ES-I3 (cell line): ENCODE measurements around the gene TSPYL2.

ENCODE experiments used
- H3K36me3 ChIP-seq: 2 replicates; pipeline ENCODE4 v1.6.1; 2013; ENCODE audit warnings: mild to moderate bottlenecking, low read length, control low read depth, moderate library complexity; ENCODE audit not compliant: insufficient read depth
- H3K4me1 ChIP-seq: 2 replicates; pipeline ENCODE4 v1.6.1; 2013; ENCODE audit warnings: mild to moderate bottlenecking, control low read depth, low read length; ENCODE audit not compliant: insufficient read depth
- H3K9ac ChIP-seq: 2 replicates; pipeline ENCODE4 v1.6.1; 2013; ENCODE audit warnings: low read depth, mild to moderate bottlenecking, low read length, moderate library complexity
- H3K9me3 ChIP-seq: 2 replicates; pipeline ENCODE4 v1.6.1; 2013; ENCODE audit warnings: mild to moderate bottlenecking, low read length, moderate library complexity; ENCODE audit not compliant: control insufficient read depth, insufficient read depth

The TSPYL2 gene

DNA sequence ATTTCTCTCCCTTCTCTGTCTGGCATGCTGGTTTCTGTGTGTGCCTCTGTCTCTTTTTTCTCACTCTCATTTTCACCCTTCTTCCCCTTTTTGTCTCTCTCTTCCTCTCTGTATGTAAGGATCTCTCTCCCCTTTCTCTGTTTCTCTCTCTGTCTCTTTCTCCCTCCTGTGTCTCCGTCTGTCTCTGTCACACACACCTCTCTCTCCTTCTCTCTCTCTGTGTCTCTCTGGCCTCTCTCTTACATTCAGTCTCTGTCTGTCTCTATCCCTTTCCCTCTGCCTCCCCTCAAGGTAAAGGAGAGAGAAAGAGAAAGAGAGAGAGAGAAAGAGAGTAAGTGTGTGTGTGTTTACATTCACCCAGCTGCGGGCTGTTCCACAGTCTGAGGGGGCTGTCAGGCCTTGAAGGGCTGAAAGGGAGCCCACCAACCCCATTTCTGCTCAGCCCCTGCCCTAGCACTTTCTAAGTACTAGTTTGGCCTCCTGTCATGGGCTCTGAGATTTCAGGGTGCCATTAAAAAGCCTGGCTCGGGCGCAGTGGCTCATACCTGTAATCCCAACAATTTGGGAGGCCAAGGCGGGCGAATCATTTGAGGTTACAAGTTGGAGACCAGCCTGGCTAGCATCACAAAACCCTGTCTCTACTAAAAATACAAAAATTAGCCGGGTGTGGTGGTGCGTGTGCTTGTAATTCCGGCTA is 9.6 kb upstream of the TSPYL2 start:
- Histone ChIP-seq H3K9ac (no peak overlapping the region), H3K4me1 (peaks cover 7% of the 10 kb centered on the region; the same call in 1 of the 2 replicates)

DNA sequence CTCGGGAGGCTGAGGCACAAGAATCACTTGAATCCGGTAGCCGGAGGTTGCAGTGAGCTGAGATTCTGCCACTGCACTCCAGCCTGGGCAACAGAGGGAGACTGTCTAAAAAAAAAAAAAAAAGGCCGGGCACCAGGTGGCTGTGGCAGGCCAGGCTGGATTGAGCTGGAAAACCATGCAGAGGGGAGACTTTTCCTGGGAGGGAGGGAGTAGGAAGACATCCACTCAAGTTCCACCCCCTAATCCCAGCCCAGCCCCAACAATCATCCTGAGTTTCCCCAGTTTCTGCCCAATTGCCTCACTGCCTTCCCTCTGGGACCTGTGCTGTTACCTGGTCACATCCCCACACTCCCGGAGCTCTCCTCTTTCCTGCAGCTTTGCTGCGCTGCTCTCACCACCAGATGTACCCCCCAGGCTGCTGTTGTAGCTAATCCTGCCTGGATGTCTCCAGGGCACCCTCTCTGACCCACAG is 9.0 kb upstream of the TSPYL2 start:
- H3K9ac ChIP-seq: no peak overlapping the region
- H3K4me1 ChIP-seq: peaks cover 7% of the 10 kb centered on the region; the same call in 1 of the 2 replicates
- no peaks in the 10 kb centered on the region for H3K9me3 ChIP-seq
- no peaks in the 10 kb centered on the region for H3K36me3 ChIP-seq

More for the DNA sequence above, 9.6 kb upstream of the TSPYL2 start:
- no peaks in the 10 kb centered on the region for H3K9me3 ChIP-seq
- H3K36me3 ChIP-seq: no peaks in the 10 kb centered on the region

DNA sequence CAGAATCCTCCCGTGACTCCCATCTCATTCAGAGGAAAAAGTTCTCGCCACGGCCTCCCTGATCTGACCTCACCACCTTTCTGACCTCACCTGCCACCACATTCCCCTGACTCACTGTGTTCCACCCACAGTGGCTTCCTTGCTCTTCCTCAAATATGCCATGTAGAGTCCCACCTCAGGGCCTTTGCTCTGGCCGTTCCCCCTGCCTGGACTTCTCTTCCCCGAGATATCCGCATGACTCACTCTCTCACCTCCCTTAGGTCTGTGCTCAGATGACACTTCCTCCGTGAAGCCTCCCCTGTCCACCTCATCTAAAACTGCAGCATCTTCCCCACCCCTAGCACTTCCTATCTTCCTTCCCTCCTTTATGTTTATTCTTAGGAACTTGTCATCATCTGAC is 7.2 kb upstream of the TSPYL2 start:
- Histone ChIP-seq H3K9me3 (no peaks in the 10 kb centered on the region), H3K4me1 (peaks cover 7% of the 10 kb centered on the region; the same call in 1 of the 2 replicates), H3K9ac (no peak overlapping the region), H3K36me3 (no peaks in the 10 kb centered on the region)

DNA sequence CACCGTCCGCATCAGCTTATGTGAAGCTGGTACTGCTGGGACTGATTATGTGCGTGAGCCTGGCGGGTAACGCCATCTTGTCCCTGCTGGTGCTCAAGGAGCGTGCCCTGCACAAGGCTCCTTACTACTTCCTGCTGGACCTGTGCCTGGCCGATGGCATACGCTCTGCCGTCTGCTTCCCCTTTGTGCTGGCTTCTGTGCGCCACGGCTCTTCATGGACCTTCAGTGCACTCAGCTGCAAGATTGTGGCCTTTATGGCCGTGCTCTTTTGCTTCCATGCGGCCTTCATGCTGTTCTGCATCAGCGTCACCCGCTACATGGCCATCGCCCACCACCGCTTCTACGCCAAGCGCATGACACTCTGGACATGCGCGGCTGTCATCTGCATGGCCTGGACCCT is 5.5 kb upstream of the TSPYL2 start:
- H3K9me3 ChIP-seq: no peaks in the 10 kb centered on the region
- H3K4me1 ChIP-seq: peaks cover 13% of the 10 kb centered on the region; the same call in 1 of the 2 replicates
- H3K9ac ChIP-seq: no peak overlapping the region
- no peaks in the 10 kb centered on the region for H3K36me3 ChIP-seq

DNA sequence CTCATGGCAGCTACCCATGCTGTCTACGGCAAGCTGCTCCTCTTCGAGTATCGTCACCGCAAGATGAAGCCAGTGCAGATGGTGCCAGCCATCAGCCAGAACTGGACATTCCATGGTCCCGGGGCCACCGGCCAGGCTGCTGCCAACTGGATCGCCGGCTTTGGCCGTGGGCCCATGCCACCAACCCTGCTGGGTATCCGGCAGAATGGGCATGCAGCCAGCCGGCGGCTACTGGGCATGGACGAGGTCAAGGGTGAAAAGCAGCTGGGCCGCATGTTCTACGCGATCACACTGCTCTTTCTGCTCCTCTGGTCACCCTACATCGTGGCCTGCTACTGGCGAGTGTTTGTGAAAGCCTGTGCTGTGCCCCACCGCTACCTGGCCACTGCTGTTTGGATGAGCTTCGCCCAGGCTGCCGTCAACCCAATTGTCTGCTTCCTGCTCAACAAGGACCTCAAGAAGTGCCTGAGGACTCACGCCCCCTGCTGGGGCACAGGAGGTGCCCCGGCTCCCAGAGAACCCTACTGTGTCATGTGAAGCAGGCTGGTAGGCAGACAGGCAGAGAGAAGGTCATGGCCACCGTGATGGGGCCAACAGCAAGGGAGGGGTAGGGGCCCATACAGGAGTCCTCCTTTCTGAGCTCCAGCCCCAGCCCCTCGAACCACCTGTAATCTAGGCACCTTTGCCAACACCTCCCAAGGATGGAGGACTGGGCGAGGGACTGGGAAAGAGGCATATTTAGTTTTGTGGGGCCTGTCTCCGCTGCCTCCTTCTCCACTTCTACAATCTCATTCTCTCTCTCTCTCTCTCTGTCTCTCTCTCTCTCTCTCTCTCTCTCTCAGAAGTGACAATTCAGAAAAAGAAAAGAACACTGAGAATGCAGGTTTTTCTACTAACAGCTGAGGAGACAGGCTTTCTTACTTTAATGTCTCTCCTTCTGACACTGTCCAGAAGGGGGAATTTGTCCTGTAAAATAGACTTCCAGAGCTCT is 4.7 kb upstream of the TSPYL2 start:
- no peaks in the 10 kb centered on the region for H3K9me3 ChIP-seq
- no peaks in the 10 kb centered on the region for H3K36me3 ChIP-seq
- no peak overlapping the region for H3K9ac ChIP-seq
- H3K4me1 ChIP-seq: peaks cover 9% of the 10 kb centered on the region; the same call in 1 of the 2 replicates

DNA sequence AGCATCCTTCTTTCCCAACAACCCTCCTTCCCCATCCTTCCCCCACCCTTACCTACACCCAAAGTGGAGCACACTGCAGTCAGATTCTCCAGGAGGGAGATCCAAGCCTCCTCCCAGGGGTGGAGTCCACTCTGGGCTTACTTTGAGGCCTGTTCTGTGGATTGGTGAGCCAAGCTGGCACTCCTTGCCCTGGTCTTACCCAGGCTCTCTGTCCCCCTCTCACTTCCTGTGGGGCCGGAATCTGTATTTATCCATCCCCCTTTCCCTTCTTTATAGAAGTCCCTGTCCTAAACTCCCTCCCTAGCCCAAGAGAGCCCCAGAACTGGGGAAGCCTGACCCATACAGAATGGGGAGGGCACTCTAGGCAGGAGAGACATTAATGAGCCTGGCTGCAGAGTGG is 3.2 kb upstream of the TSPYL2 start:
- Histone ChIP-seq H3K4me1 (peaks cover 6% of the 10 kb centered on the region; the same call in 1 of the 2 replicates), H3K9me3 (no peaks in the 10 kb centered on the region), H3K9ac (no peak overlapping the region), H3K36me3 (no peaks in the 10 kb centered on the region)

DNA sequence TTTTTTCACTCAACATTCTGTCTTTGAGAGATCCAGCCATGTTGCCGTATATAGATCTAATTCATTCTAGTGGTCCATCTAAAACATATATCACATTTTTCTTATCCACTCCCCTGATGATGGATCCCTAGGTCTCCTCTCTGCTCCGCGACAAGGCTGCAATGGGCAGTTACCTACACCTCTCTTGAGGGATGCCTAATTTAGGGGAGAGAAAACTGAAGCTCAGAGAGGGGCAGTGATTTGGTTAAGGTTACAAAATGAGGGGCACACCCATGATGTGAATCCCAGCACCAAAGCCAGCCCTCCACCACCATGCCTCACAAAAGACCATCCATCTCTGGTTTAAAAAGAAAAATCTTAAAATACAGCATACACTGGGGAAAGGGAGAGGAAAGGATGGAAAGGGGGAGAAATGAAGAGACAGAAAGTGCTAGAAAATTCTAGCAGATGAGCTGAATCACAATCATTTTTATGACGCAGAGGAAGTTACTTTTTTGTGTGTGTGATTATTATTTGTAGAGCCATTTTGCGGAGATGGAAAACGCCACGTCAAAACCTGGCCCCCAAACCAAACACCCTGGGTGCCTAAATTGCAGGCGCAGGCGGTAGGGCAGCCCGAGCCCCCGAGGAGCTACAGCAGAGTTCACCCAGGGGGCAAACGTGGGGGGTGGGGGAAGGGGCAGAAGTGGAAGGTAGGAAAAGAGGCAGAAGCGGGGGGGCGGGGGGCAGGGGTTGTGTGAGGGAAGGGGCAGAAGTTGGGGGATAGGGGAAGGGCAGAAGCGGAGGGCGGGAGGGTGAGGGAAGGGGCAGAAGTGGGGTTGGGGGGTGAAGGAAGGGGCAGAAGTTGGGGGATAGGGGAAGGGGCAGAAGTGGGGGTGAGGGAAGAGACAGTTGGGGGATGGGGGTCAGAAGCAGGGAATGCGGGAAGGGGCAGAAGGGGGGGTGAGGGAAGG is 1.3 kb upstream of the TSPYL2 start:
- peaks cover 6% of the 10 kb centered on the region; the same call in 1 of the 2 replicates for H3K36me3 ChIP-seq
- H3K4me1 ChIP-seq: peaks cover 6% of the 10 kb centered on the region; the same call in 1 of the 2 replicates
- H3K9ac ChIP-seq: peak overlapping the region; percentile 39
- H3K9me3 ChIP-seq: no peaks in the 10 kb centered on the region

DNA sequence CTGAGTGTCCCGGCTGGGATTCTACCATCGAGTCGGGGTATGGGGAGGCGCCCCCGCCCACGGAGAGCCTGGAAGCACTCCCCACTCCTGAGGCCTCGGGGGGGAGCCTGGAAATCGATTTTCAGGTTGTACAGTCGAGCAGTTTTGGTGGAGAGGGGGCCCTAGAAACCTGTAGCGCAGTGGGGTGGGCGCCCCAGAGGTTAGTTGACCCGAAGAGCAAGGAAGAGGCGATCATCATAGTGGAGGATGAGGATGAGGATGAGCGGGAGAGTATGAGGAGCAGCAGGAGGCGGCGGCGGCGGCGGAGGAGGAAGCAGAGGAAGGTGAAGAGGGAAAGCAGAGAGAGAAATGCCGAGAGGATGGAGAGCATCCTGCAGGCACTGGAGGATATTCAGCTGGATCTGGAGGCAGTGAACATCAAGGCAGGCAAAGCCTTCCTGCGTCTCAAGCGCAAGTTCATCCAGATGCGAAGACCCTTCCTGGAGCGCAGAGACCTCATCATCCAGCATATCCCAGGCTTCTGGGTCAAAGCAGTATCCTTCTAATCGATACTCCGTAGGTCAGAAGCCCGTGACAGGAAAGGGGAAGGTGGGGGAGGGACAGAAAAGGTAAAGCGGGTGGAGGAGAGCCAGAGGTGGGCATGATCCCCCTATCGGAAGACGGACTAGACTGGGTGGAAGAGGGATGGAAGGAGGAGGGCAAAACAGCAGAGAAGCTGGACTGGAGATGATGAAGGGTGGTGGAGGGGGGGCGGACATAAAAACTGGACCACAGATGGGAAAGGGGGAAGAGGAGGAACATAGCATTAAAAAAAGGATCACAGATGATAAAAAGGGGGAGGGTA is 828 bp downstream of the TSPYL2 start:
- Histone ChIP-seq H3K36me3 (peaks cover 6% of the 10 kb centered on the region; the same call in 1 of the 2 replicates), H3K4me1 (peaks cover 13% of the 10 kb centered on the region), H3K9me3 (no peaks in the 10 kb centered on the region), H3K9ac (peak overlapping the region; percentile 69; the same call in 1 of the 2 replicates)

DNA sequence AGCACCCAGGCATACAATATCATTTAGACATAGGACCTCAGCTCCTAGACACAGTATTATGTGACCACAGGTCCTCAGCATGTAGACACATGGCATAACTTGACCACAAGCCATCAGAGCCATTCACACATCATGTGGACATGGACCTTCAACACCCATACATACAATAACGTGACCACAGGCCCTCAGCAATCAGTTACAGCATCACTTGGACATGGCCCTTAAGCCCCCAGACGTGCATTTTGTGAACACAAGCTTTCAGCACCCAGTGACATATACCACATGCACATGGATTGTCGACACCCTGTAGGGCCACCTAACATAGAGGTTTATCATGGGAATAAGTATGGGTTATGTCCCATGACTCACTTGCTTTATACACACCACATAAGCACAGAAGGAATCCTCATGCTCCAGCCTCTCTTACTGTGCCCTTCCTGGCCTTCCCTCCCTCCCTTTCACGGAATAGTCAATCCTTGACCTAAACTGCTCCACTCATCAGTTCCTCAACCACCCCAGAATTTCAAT is 1.9 kb downstream of the TSPYL2 start:
- no peaks in the 10 kb centered on the region for H3K9me3 ChIP-seq
- no peak overlapping the region for H3K9ac ChIP-seq
- H3K36me3 ChIP-seq: peaks cover 6% of the 10 kb centered on the region; the same call in 1 of the 2 replicates
- H3K4me1 ChIP-seq: peaks cover 13% of the 10 kb centered on the region

DNA sequence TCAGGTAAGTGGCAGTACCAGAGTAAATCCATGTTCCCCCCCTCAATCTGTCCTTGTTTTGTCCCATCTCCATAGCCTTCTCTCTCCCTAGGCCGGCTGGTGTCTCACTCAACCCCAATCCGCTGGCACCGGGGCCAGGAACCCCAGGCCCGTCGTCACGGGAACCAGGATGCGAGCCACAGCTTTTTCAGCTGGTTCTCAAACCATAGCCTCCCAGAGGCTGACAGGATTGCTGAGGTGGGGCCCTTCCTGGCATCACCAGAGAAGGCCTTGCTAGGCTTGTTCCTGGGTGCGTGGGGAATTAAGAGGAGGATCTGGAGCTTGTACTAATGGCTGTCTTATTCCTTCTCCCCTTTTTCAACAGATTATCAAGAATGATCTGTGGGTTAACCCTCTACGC is 2.7 kb downstream of the TSPYL2 start:
- Histone ChIP-seq H3K9me3 (no peaks in the 10 kb centered on the region), H3K36me3 (peaks cover 6% of the 10 kb centered on the region; the same call in 1 of the 2 replicates), H3K4me1 (peaks cover 13% of the 10 kb centered on the region), H3K9ac (no peak overlapping the region)

DNA sequence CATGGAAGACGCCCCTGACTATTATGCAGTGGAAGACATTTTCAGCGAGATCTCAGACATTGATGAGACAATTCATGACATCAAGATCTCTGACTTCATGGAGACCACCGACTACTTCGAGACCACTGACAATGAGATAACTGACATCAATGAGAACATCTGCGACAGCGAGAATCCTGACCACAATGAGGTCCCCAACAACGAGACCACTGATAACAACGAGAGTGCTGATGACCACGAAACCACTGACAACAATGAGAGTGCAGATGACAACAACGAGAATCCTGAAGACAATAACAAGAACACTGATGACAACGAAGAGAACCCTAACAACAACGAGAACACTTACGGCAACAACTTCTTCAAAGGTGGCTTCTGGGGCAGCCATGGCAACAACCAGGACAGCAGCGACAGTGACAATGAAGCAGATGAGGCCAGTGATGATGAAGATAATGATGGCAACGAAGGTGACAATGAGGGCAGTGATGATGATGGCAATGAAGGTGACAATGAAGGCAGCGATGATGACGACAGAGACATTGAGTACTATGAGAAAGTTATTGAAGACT is 3.6 kb downstream of the TSPYL2 start:
- Histone ChIP-seq H3K9me3 (no peaks in the 10 kb centered on the region), H3K9ac (no peak overlapping the region), H3K4me1 (peaks cover 8% of the 10 kb centered on the region), H3K36me3 (peaks cover 6% of the 10 kb centered on the region; the same call in 1 of the 2 replicates)

DNA sequence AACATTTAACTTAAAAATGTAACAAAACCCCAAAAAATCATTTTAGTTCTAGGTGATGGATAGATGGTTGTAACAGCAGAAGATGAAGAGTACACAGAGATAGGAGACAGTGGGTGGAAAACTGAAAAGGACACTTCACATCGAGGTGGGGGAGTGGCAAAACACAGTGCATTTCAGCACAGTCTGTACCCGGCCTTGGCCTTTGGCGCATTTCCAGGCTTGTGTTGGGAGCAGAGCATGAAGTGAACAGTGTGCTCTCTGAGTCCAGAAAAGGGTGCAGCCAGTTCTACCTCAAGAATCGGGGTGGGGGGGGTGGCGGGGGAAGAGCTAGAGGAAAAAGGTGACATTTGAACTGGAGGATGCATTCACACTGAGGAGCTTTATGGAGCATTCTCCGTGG is 4.3 kb downstream of the TSPYL2 start:
- Histone ChIP-seq H3K36me3 (peaks cover 6% of the 10 kb centered on the region; the same call in 1 of the 2 replicates), H3K4me1 (peaks cover 7% of the 10 kb centered on the region; the same call in 1 of the 2 replicates), H3K9me3 (no peaks in the 10 kb centered on the region), H3K9ac (no peak overlapping the region)
